CD14-positive monocyte (primary cell): Measurements from ENCODE around the gene TTC28. TPM values are rescaled to one million over a fixed set of nuclear protein-coding genes. Genes with fewer than 3 reads are reported as not detected.

Source experiments
- DNase-seq, 3 donors: peaks; one replicate each; pipeline ENCODE4 v3.0.0-alpha.2; 2011 to 2022
- H2AFZ ChIP-seq: 2 replicates; pipeline ENCODE4 v1.6.0; 2012; ENCODE audit warnings: mild to moderate bottlenecking, low read depth, low read length, inconsistent platforms; ENCODE audit not compliant: insufficient read depth, poor library complexity, severe bottlenecking
- H3K27ac ChIP-seq, 2 donors: 1 replicate in 1 of 2; 2 replicates in 1 of 2; pipeline ENCODE4 v1.5.1; 2012 to 2013; ENCODE audit warnings: low read length in 2 of 2, control low read depth in 1 of 2, inconsistent platforms in 1 of 2, low read depth in 1 of 2, mild to moderate bottlenecking in 1 of 2
- H3K27me3 ChIP-seq, 2 donors: one replicate each; pipeline versions ENCODE4 v1.6.0 to v1.6.1; 2011 to 2013; ENCODE audit warnings: low read length in 2 of 2; ENCODE audit not compliant: control insufficient read depth in 2 of 2, insufficient read depth in 2 of 2
- H3K36me3 ChIP-seq, 2 donors: replicated peaks in 1 of 2; 1 replicate in 1 of 2; 2 replicates in 1 of 2; pipeline versions ENCODE4 v1.5.1 to v1.6.1; 2012 to 2013; ENCODE audit warnings: low read length in 2 of 2, control low read depth in 1 of 2, inconsistent platforms in 1 of 2, mild to moderate bottlenecking in 1 of 2; ENCODE audit not compliant: insufficient read depth in 2 of 2, control insufficient read depth in 1 of 2
- H3K4me1 ChIP-seq, 2 donors: 1 replicate in 1 of 2; 2 replicates in 1 of 2; pipeline versions ENCODE4 v1.5.1 to v1.6.1; 2012 to 2013; ENCODE audit warnings: low read length in 2 of 2, control low read depth in 1 of 2, inconsistent platforms in 1 of 2, mild to moderate bottlenecking in 1 of 2, moderate library complexity in 1 of 2; ENCODE audit not compliant: insufficient read depth in 2 of 2, control insufficient read depth in 1 of 2
- H3K4me2 ChIP-seq: replicated peaks from 2 replicates; pipeline ENCODE3; 2012; ENCODE audit warnings: low read length, moderate library complexity, mild to moderate bottlenecking; ENCODE audit not compliant: poor library complexity, severe bottlenecking; ENCODE audit errors: extremely low read depth
- H3K4me3 ChIP-seq, 3 experiments: fragments of 200-600 bp in 1 of 3; sonication (generic) in 1 of 3; replicated peaks in 1 of 3; 1 replicate in 2 of 3; 2 replicates in 1 of 3; pipeline ENCODE4 v1.5.1; 2011 to 2013; ENCODE audit warnings: low read length in 3 of 3, mild to moderate bottlenecking in 3 of 3, control low read depth in 2 of 3, low read depth in 2 of 3, inconsistent platforms in 1 of 3, moderate library complexity in 1 of 3
- H3K79me2 ChIP-seq: 2 replicates; pipeline ENCODE4 v1.6.0; 2012; ENCODE audit warnings: mild to moderate bottlenecking, control low read depth, inconsistent platforms, low read length, moderate library complexity; ENCODE audit not compliant: insufficient read depth
- H3K9ac ChIP-seq: 2 replicates; pipeline ENCODE4 v1.6.0; 2017; ENCODE audit warnings: low read length, mild to moderate bottlenecking; ENCODE audit not compliant: insufficient read depth, poor library complexity, severe bottlenecking
- H3K9me3 ChIP-seq, 2 donors: replicated peaks in 1 of 2; 1 replicate in 1 of 2; 2 replicates in 1 of 2; pipeline versions ENCODE4 v1.5.1 to v1.6.1; 2012 to 2013; ENCODE audit warnings: low read length in 2 of 2, control low read depth in 1 of 2; ENCODE audit not compliant: control insufficient read depth in 1 of 2, insufficient read depth in 1 of 2
- H4K20me1 ChIP-seq: 2 replicates; pipeline ENCODE4 v1.6.0; 2012; ENCODE audit warnings: mild to moderate bottlenecking, low read length, control low read depth, moderate library complexity; ENCODE audit not compliant: insufficient read depth
- H3K27ac Mint-ChIP-seq, 7 donors: one replicate each; pipeline ENCODE4 v1.8.0; 2020; ENCODE audit warnings: mild to moderate bottlenecking in 7 of 7, mixed read lengths in 7 of 7, moderate library complexity in 6 of 7, inconsistent platforms in 2 of 7
- H3K27me3 Mint-ChIP-seq, 3 donors: one replicate each; pipeline ENCODE4 v1.8.0; 2021 to 2022; ENCODE audit warnings: low read depth in 3 of 3, mild to moderate bottlenecking in 3 of 3, mixed read lengths in 3 of 3, moderate library complexity in 3 of 3, inconsistent platforms in 1 of 3
- H3K36me3 Mint-ChIP-seq, 2 donors: one replicate each; pipeline ENCODE4 v1.8.0; 2020; ENCODE audit warnings: mixed read lengths in 2 of 2, inconsistent platforms in 1 of 2, mild to moderate bottlenecking in 1 of 2
- H3K4me1 Mint-ChIP-seq: one replicate; pipeline ENCODE4 v1.8.0; 2020; ENCODE audit warnings: mild to moderate bottlenecking, mixed read lengths
- H3K4me3 Mint-ChIP-seq, 2 donors: one replicate each; pipeline ENCODE4 v1.8.0; 2020; ENCODE audit warnings: mild to moderate bottlenecking in 2 of 2, mixed read lengths in 2 of 2, moderate library complexity in 1 of 2
- H3K9me3 Mint-ChIP-seq, 7 donors: one replicate each; pipeline ENCODE4 v1.8.0; 2020 to 2022; ENCODE audit warnings: mixed read lengths in 7 of 7, mild to moderate bottlenecking in 6 of 7, moderate library complexity in 6 of 7, inconsistent platforms in 2 of 7
- WGBS: methylation state at CpG from one replicate; pipeline ENCODE4 v1.1.5; 2013; ENCODE audit warnings: missing lambda C conversion rate; ENCODE audit not compliant: insufficient coverage; 5-methylcytosine and 5-hydroxymethylcytosine counted together
- intact Hi-C, 2 donors: fragments of 100-400 bp; cut with micrococcal nuclease; formaldehyde crosslinking; loops; one replicate each; pipeline versions ENCODE4 v1.15.0 to v1.15.1; 2023
- polyA plus RNA-seq, 3 donors: library from polyadenylated mRNA; depleted of rRNA in 1 of 3; unstranded in 2 of 3; stranded (reverse) in 1 of 3; fragments of 300-500 nt in 2 of 3; fragments of >200 nt in 1 of 3; fragmentation: Illumina TruSeq in 2 of 3; gene quantifications; 1 replicate in 2 of 3; 2 replicates in 1 of 3; pipeline ENCODE4 v1.2.3, GENCODE V29; 2012 to 2021
- TF ChIP-seq, protein P1 (sequence below): fragments of 200-600 bp; IDR thresholded peaks from one replicate; pipeline ENCODE4 v1.8.0; 2022; ENCODE audit warnings: antibody characterized with exemption, mild to moderate bottlenecking

The TTC28 gene
- polyA plus RNA-seq, 3 donors = 0.24 to 0.61 TPM; not detected in 1

DNA sequence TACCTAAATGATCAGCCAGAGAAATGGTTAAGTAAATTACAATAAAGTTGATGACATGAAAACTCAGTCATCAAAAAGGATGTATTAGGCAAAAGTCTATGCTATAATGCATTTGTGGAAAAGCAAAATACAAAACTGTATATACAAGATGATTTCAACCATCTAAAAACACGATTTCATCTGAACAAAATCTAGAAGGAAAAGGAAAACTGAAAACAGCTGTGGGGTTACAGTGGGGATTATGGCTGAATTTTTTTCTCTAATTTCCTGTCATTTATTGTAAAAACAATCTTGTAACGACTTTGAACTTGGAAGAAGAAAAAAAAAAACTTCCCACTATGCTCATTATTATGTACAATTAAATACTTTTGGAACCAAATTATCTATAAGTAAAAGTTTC lies 31.7 kb upstream of the TTC28 start:
- Histone ChIP-seq H3K4me2 (no peak overlapping the region), H3K36me3 (peaks cover 17 to 51% of the 10 kb centered on the region in 2 donors), H3K27ac (no peak overlapping the region), H3K27me3 (no peaks in the 10 kb centered on the region), H3K79me2 (no peaks in the 10 kb centered on the region), H3K9ac (no peak overlapping the region), H3K4me1 (peaks cover 0 to 3% of the 10 kb centered on the region in 2 donors), H3K4me3 (no peak overlapping the region), H2AFZ (no peak overlapping the region), H3K9me3 (no peaks in the 10 kb centered on the region), H4K20me1 (no peaks in the 10 kb centered on the region)
- intact Hi-C loops = loop anchor here in 1 of 2 donors (10.0 kb wide), 1 partner anchor 57 kb away; no protein-coding TSS in a partner anchor
- peaks cover 37 to 49% of the 10 kb centered on the region in 2 donors for H3K36me3 Mint-ChIP-seq
- peaks cover 0 to 1% (median 0%) of the 10 kb centered on the region in 3 donors for H3K27me3 Mint-ChIP-seq
- H3K4me1 Mint-ChIP-seq = peaks cover 6% of the 10 kb centered on the region
- DNase-seq = no peak
- H3K4me3 Mint-ChIP-seq = no peak overlapping the region
- no CpG with 5 or more reads among the region's 2 CpGs for WGBS
- H3K9me3 Mint-ChIP-seq = peaks cover 0 to 3% (median 0%) of the 10 kb centered on the region in 7 donors
- no peak overlapping the region for H3K27ac Mint-ChIP-seq
- TF ChIP-seq, protein P1, sequence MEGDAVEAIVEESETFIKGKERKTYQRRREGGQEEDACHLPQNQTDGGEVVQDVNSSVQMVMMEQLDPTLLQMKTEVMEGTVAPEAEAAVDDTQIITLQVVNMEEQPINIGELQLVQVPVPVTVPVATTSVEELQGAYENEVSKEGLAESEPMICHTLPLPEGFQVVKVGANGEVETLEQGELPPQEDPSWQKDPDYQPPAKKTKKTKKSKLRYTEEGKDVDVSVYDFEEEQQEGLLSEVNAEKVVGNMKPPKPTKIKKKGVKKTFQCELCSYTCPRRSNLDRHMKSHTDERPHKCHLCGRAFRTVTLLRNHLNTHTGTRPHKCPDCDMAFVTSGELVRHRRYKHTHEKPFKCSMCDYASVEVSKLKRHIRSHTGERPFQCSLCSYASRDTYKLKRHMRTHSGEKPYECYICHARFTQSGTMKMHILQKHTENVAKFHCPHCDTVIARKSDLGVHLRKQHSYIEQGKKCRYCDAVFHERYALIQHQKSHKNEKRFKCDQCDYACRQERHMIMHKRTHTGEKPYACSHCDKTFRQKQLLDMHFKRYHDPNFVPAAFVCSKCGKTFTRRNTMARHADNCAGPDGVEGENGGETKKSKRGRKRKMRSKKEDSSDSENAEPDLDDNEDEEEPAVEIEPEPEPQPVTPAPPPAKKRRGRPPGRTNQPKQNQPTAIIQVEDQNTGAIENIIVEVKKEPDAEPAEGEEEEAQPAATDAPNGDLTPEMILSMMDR = no peak

DNA sequence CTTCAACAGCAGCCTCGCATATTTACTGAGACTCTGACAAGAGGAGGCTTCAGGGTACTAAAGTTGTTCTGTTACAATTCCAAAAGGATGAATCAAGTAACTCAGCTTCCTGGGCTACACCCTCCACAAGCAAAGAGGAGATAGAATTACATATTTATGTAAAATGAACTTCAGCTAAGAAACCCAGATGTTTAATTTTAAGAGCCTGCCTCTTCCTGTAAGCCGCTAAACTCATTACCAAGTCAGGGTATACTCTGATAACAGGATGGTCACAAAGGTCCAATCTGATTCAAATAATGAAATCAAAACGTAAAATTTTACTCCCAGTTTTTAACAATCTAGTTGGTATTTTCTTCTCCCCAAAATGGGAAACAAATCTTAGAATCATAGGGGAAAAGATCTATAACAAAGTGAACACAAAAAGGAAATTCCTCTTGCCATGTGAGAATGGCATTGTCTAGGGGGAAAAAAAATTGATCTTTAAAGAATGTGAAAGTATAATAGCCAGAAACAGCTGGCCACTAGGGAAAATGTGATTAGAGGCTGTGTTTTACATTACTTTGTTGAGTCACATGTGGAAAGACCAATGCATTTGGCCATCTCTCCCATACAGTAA lies 31.0 kb upstream of the TTC28 start:
- peaks cover 0 to 3% of the 10 kb centered on the region in 2 donors for H3K4me1 ChIP-seq
- H3K9ac ChIP-seq = no peak overlapping the region
- H3K36me3 Mint-ChIP-seq = peaks cover 41 to 54% of the 10 kb centered on the region in 2 donors
- TF ChIP-seq, protein P1 = no peak
- H3K4me3 Mint-ChIP-seq = no peak overlapping the region
- 100% methylated on average over 1 of the region's 3 CpGs for WGBS
- intact Hi-C loops = loop anchor here in 1 of 2 donors (10.0 kb wide), 1 partner anchor 56 kb away; no protein-coding TSS in a partner anchor
- H3K27me3 ChIP-seq = no peaks in the 10 kb centered on the region
- H3K4me2 ChIP-seq = no peak overlapping the region
- H2AFZ ChIP-seq = no peak overlapping the region
- peaks cover 20 to 51% of the 10 kb centered on the region in 2 donors for H3K36me3 ChIP-seq
- H3K9me3 ChIP-seq = no peaks in the 10 kb centered on the region
- H3K27ac Mint-ChIP-seq = no peak overlapping the region
- no peak overlapping the region for H3K4me3 ChIP-seq
- H3K9me3 Mint-ChIP-seq = peaks cover 0 to 3% (median 0%) of the 10 kb centered on the region in 7 donors
- H3K4me1 Mint-ChIP-seq = peaks cover 6% of the 10 kb centered on the region
- H4K20me1 ChIP-seq = no peaks in the 10 kb centered on the region
- no peaks in the 10 kb centered on the region for H3K79me2 ChIP-seq
- no peak overlapping the region for H3K27ac ChIP-seq
- H3K27me3 Mint-ChIP-seq = peaks cover 0 to 1% (median 0%) of the 10 kb centered on the region in 3 donors
- no peak for DNase-seq
